NCI-H2029 treated with DMSO at 0.1 percent for 48 hours (cell line): ENCODE results near the gene CAMKMT.

ENCODE experiments used
- DNase-seq: peaks from one replicate; lab custom pipeline; 2025; lab: John Stamatoyannopoulos, UW

The CAMKMT gene

GRCh38 chr2:44801841-44802776 lies 440.4 kb downstream of the CAMKMT start:
- no peak for DNase-seq

- DNase-seq: no peak
Observed at GRCh38 chr2:44802777-44803424, 441.2 kb downstream of the CAMKMT start.

- DNase-seq: no peak
Observed at GRCh38 chr2:44804406-44805265, 442.9 kb downstream of the CAMKMT start.

DNA sequence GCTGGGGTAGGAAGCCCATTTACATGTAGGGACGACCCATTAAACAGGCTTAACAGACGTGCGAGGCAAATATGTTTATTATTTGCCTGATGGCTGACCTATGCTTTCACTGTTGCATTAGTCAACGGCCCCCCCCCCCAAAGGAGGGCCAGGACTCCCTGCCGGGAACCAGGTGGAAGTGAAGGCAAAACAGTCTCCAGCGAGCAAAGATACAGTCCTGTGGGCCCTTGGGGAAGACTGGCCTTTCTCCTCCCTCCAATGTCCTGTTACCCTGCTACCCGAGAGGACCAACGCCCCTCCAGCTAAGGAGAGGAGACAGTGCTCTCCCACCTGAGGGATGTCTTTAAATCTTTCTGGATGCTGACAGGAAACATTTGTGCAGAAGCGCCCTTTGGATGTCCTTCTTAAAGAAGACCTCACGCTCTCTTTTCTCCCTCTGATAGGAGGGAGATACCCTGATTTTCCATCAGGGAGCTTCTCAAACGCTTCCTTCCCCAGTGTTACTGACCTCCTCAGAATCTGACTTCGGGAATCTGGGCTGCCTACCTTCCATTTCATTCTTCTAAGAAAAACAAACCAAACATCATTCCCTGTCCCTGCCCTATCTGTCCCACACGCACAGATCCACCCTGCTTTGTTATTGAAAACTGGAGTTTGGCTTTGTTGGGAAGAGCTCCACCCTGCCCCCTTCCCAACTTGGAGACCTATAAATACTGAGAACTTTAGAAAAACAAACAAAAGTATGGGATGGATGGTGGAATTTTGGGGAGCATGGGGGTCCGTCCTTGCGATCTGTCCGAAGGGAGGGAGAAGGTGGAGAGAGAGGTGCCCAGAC lies 443.9 kb downstream of the CAMKMT start:
- no peak for DNase-seq

DNA sequence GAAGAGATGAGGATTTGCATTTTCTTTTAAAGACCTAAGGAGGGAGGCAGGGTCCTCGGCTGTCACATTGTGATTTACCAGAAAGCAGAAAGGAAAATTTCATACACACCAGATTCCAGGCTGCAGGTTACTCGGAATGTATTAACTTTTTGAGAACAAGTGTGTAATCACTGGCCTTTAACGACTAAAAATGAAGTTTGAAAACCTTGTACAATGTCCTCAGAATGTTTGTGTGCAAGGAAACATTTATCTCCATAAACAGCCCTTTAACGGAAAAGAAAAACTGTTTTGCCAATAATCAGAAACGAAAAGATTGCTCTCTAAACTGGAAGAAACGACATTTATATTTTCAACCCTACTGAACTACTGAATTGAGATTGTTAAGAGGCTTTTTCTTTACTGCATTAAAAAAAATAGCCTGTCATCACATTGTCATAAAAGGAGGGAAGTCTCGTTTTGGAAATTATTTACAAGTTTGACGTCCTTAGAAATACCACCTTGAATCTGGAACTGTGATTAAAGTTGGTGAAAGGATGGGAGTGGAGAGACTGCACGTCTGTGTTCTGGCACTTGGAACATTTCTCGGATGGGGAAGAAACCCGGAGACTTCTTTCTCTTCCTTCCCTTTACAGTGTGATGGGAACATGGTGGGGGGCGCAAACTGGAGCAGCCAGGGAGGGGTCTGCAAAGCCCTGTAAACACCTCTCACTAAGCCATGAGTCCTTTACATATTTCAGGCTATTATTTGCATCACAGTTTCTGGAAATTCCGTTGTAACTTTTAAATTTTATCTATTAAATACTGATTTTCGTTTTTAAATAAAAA lies 445.7 kb downstream of the CAMKMT start:
- DNase-seq: no peak

DNA sequence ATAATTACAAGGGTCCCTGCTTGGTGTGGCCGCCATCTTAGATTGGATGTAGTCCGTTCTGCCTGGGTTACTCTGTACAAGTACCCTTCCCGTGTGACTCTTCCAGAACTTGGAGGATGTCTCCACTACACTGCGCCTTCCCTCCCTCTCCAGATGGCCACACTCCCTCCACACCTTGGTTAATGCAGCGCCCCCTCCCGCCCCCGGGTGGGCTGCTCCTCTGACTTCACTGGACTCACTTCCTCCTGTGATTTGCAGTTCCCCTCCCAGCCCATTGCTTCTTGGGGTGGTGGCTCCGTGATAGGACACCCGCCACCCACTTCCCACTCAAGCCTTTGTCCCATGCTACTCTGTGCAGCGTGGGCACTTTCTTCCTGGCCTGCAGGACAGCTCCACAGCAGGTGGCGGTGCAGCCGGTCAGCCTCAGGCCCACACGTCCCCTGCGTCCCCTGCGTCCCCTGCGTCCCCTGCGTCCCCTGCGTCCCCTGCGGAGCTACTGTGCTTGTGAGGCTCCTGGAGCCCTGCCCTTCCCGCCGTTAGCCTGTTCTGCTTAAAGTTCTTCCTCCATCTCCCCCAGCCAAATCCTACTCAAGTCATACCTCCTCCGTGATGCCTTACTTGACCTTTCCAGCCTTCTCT lies 449.3 kb downstream of the CAMKMT start:
- DNase-seq: no peak

DNA sequence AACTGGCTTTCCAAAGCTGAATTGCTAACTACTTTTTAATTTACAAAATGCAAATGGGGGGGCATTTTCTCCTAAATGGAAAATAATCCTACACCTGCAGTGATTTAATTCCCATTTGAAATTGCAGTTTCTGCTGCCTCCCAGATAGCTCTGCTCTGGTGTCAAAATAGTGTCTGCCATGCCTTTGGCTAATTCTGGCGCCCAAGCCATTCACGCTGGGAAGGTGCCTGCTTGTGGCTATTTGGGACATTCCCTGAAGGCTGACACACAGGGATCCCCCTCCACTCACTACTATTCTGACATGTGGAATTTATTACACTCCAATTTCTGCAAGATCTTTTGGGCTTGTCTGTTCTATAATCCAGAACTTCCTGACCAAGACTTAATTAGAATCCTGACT lies 451.4 kb downstream of the CAMKMT start:
- DNase-seq: no peak

- no peak for DNase-seq
Observed at GRCh38 chr2:44813658-44814057, 451.9 kb downstream of the CAMKMT start.

GRCh38 chr2:44817256-44817655 lies 455.5 kb downstream of the CAMKMT start:
- DNase-seq: no peak

DNA sequence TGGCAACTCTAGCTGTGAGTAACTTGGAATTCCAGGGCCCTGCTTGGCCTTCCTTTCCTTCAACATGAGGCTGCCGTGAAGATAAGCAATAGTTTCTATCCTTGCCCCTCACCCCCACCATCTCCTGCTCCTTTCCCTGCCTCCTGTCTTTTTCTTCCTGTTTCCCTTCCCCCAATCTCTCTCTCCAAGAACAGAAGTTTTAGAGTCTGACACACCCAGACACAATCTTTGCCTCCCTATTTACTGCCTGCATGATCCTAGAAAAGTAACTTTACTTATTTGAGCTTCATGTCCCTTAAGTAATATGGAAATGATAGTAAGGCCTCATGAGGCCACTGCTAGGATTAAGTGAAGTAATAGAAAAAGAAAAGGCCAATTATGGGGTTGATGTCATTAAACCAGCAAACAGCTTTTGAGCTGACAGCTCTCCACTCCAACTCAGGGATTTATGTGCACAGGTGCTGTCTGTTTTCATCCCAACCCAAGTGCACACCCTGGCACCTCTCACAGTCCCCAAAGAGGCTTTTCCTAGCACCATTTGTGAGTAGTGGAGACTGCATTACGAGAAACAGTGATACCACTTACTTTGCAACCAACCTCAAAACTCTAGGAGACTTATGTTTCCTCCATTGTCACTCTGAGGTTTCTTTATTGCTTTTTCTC lies 456.1 kb downstream of the CAMKMT start:
- DNase-seq: no peak

- DNase-seq: no peak
Observed at GRCh38 chr2:44819061-44819460, 457.3 kb downstream of the CAMKMT start.

DNA sequence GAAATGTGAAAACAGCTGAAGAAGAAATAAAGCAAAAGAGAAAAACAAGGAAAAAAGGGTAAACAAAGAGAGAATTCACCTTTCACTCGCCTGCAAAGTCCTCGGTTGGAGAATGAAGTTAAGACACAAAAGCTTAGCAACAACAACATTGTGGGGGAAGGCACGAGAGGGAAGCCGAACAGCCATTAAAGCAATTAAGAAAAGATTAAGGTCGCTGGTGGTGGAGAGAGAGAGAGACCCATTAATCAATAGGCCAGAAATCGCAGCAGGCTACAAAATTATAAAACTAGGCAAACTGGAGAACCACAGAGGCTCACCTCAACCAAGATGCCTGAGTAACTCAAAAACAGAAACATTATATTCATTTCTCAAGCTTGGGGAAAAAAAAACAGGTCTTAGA lies 459.8 kb downstream of the CAMKMT start:
- no peak for DNase-seq

- no peak for DNase-seq
Observed at GRCh38 chr2:44822174-44822573, 460.4 kb downstream of the CAMKMT start.
